Ovary (tissue), 9 donors: Measurements from ENCODE around the gene RPUSD2. TPM values are rescaled to one million over a fixed set of nuclear protein-coding genes. Genes with fewer than 3 reads are reported as not detected.
A peak's percentile ranks its signal among the peaks of the same experiment; 100 is the strongest.
"Not testable (repeated sequence)": the region's sequence is repeated elsewhere in the genome, so short reads cannot be mapped to it uniquely, and the experiment has no call there.

Experiments
- DNase-seq, 5 donors: peaks; one replicate each; pipeline ENCODE4 v3.0.0-alpha.2; 2019 to 2020
- H3K27ac ChIP-seq, 2 donors: fragments of 200-600 bp; one replicate each; pipeline versions ENCODE4 v1.5.1 to v1.8.0; 2019 to 2022
- H3K27me3 ChIP-seq: fragments of 200-600 bp; one replicate; pipeline ENCODE4 v1.8.0; 2022
- H3K36me3 ChIP-seq: fragments of 200-600 bp; sonication (generic); one replicate; pipeline ENCODE4 v1.5.1; 2019
- H3K4me1 ChIP-seq: one replicate; pipeline ENCODE4 v1.8.1; 2013; ENCODE audit warnings: mild to moderate bottlenecking, moderate library complexity; ENCODE audit not compliant: insufficient read depth
- H3K4me3 ChIP-seq: fragments of 200-600 bp; sonication (generic); one replicate; pipeline ENCODE4 v1.5.1; 2017
- H3K9me3 ChIP-seq, 2 donors: fragments of 200-600 bp in 1 of 2; sonication (generic) in 1 of 2; one replicate each; pipeline versions ENCODE4 v1.5.1 to v1.8.1; 2013 to 2019; ENCODE audit warnings: mild to moderate bottlenecking in 1 of 2, moderate library complexity in 1 of 2
- CTCF ChIP-seq, 3 donors: fragments of 450-650 bp in 2 of 3; fragments of 200-600 bp in 1 of 3; IDR thresholded peaks; one replicate each; pipeline versions ENCODE4 v1.5.1 to v1.8.0; 2016 to 2022; ENCODE audit warnings: antibody characterized with exemption in 3 of 3, mild to moderate bottlenecking in 1 of 3
- EP300 ChIP-seq: sonication (generic); formaldehyde crosslinking; IDR thresholded peaks from one replicate; pipeline ENCODE4 v1.6.1; 2017; ENCODE audit warnings: antibody characterized with exemption
- POLR2A ChIP-seq: fragments of 450-650 bp; IDR thresholded peaks from one replicate; pipeline ENCODE4 v1.6.1; 2017; ENCODE audit warnings: antibody characterized with exemption, mild to moderate bottlenecking, moderate library complexity
- WGBS, 3 donors: extraction: QIAGEN DNeasy Blood & Tissue Kit in 1 of 3; methylation state at CpG; one replicate each; pipeline versions ENCODE4 v1.1.5 to v1.1.7; 2013 to 2017; 5-methylcytosine and 5-hydroxymethylcytosine counted together
- intact Hi-C, 4 donors: fragments of 100-400 bp; cut with DNase I; formaldehyde crosslinking; loops; one replicate each; pipeline versions ENCODE4 v1.11.0 to v1.15.1; 2022 to 2023
- polyA plus RNA-seq, 2 donors: library from polyadenylated mRNA; stranded (reverse); fragments of 200-250 nt in 1 of 2; fragments of 350-450 nt in 1 of 2; fragmentation: Illumina TruSeq in 1 of 2; extraction: RNeasy Lipid Tissue Mini Kit (QIAGEN cat#74804) in 1 of 2; gene quantifications; one replicate each; pipeline ENCODE4 v1.2.3, GENCODE V29; 2013 to 2014
- total RNA-seq, 7 donors: library from RNA; depleted of rRNA in 2 of 7; stranded (reverse); fragments of >200 nt in 2 of 7; fragmentation: NEBNext Ultra II Directional in 3 of 7; extraction: Animal tissue kit (Norgen Biotek cat#: 25700) in 3 of 7; gene quantifications; one replicate each; pipeline versions ENCODE4 v1.1.0 to v1.2.4, GENCODE V29; 2016 to 2023
- donor health status: DM: no; HTN: no; CAD: no; lungs with moderate emphysema.
- donor health status: DM: no; HTN: no; CAD: no.
- donor health status: Bipolar disorder and iron deficiency.
- donor health status: DM: yes; HTN: yes; CAD: no.
- donor health status: DM: no; HTN: no; CAD: no.
- donor health status: DM: yes; HTN: yes; CAD: no.

The RPUSD2 gene
- total and polyA plus RNA-seq, 9 donors, result 2.9 to 13.0 (median 9.7) TPM

- no peak overlapping the region for H3K27ac ChIP-seq
- H3K4me3 ChIP-seq, result peak overlapping the region; percentile 88
- DNase-seq, result peak in 1 of 5 donors; percentile 39
- intact Hi-C loops, result loop anchor here in 2 of 4 donors (10.0 kb wide), 2 partner anchors 121 to 189 kb away; partner anchors contain the start of genes BAHD1 (in 1 of the 2) and RMDN3 (in 1 of the 2)
- no peaks in the 10 kb centered on the region for H3K9me3 ChIP-seq
- no peaks in the 10 kb centered on the region for H3K36me3 ChIP-seq
- no peak for TF ChIP-seq EP300
- no peak for TF ChIP-seq POLR2A
- TF ChIP-seq CTCF (IDR thresholded peaks at IDR 0.05), result no peak
- H3K4me1 ChIP-seq, result peaks cover 9% of the 10 kb centered on the region
- WGBS, 3 donors, result 34 to 46% (median 41%) methylated on average over 19 to 20 of the region's 20 CpGs
- no peaks in the 10 kb centered on the region for H3K27me3 ChIP-seq
These were observed 3.5 kb upstream of the RPUSD2 start for GRCh38 chr15:40565333-40566238.

- TF ChIP-seq CTCF (IDR thresholded peaks at IDR 0.05) (no peak), POLR2A (no peak), EP300 (no peak)
- Histone ChIP-seq H3K9me3 (no peaks in the 10 kb centered on the region), H3K27me3 (no peaks in the 10 kb centered on the region), H3K4me1 (peaks cover 7% of the 10 kb centered on the region), H3K4me3 (no peak overlapping the region), H3K36me3 (no peaks in the 10 kb centered on the region), H3K27ac (no peak overlapping the region)
- 24 to 37% (median 29%) methylated on average over 7 of the region's 7 CpGs for WGBS, 3 donors
- DNase-seq, result no peak
- intact Hi-C loops, result loop anchor here in 2 of 4 donors (10.0 kb wide), 2 partner anchors 122 to 188 kb away; partner anchors contain the start of genes BAHD1 (in 1 of the 2) and RMDN3 (in 1 of the 2)
These were observed 2.0 kb upstream of the RPUSD2 start for GRCh38 chr15:40567111-40567510.

GRCh38 chr15:40575113-40575512, 6.0 kb downstream of the RPUSD2 start:
- Histone ChIP-seq H3K27me3 (no peaks in the 10 kb centered on the region), H3K27ac (no peak overlapping the region), H3K4me3 (no peak overlapping the region), H3K9me3 (no peaks in the 10 kb centered on the region), H3K36me3 (no peaks in the 10 kb centered on the region), H3K4me1 (peaks cover 4% of the 10 kb centered on the region)
- no peak for TF ChIP-seq CTCF (IDR thresholded peaks at IDR 0.05)
- TF ChIP-seq POLR2A, result no peak
- TF ChIP-seq EP300, result no peak
- intact Hi-C loops, result no loop called here
- no peak for DNase-seq

DNA sequence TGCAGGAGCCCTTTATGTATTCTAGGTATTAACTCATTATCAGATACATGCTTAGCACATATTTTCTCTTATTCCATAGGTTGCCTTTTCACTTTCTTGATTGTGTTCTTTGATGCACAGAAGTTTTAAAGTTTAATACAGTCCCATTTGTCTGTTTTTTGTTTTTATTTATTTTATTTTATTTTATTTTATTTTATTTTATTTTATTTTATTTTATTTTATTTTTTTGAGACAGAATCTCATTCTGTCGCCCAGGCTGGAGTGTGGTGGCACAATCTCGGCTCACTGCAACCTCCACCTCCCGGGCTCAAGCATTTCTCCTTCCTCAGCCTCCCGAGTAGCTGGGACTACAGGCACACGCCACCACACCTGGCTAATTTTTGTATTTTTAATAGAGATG, 7.8 kb downstream of the RPUSD2 start:
- H3K27ac ChIP-seq, H3K4me1 ChIP-seq, intact Hi-C loops, H3K9me3 ChIP-seq, DNase-seq, H3K4me3 ChIP-seq, H3K27me3 ChIP-seq, H3K36me3 ChIP-seq: not testable (repeated sequence)
- 93 to 98% (median 94%) methylated on average over 5 of the region's 5 CpGs for WGBS, 3 donors

- Histone ChIP-seq H3K4me1 (no peaks in the 10 kb centered on the region), H3K36me3 (no peaks in the 10 kb centered on the region), H3K9me3 (no peaks in the 10 kb centered on the region), H3K27me3 (no peaks in the 10 kb centered on the region), H3K27ac (no peak overlapping the region), H3K4me3 (no peak overlapping the region)
- intact Hi-C loops, result no loop called here
- no peak for TF ChIP-seq EP300
- no peak for TF ChIP-seq CTCF (IDR thresholded peaks at IDR 0.05)
- TF ChIP-seq POLR2A, result no peak
- WGBS, 3 donors, result 70 to 72% (median 71%) methylated on average over 4 of the region's 4 CpGs
- no peak for DNase-seq
These were observed 9.8 kb downstream of the RPUSD2 start for GRCh38 chr15:40578892-40579291.

GRCh38 chr15:40581796-40582195, 12.7 kb downstream of the RPUSD2 start:
- not testable (repeated sequence) for H3K4me1 ChIP-seq, H3K27me3 ChIP-seq, DNase-seq, H3K9me3 ChIP-seq, H3K36me3 ChIP-seq, H3K4me3 ChIP-seq, H3K27ac ChIP-seq
- intact Hi-C loops, result loop anchor here in 2 of 4 donors (10.0 kb wide), 1 partner anchor 313 kb away; the partner anchor contains the start of gene VPS18 (in 2 of the 2)
- WGBS, 3 donors, result 52 to 78% (median 68%) methylated on average over 2 of the region's 2 CpGs
